ENCODE measurements around the gene PORCN. TPM values are rescaled to one million over a fixed set of nuclear protein-coding genes. Genes with fewer than 3 reads are reported as not detected.

The PORCN gene
- total RNA-seq, 1 donor, result 13.8 TPM

GRCh38 chrX:48530736-48531135 is 21.9 kb downstream of the PORCN start:
- Histone ChIP-seq H3K4me1 (ENCODE audit: insufficient read depth, low read length) (peaks cover 8% of the 10 kb centered on the region), H2AFZ (ENCODE audit: low read length) (no peak overlapping the region), H3K4me2 (ENCODE audit: insufficient read depth, low read length) (no peak overlapping the region), H3K27me3 (ENCODE audit: insufficient read depth, low read length) (no peaks in the 10 kb centered on the region), H3K27ac (ENCODE audit: low read depth, low read length) (peak overlapping the region; percentile 49), H3K79me2 (ENCODE audit: insufficient read depth, low read length) (no peaks in the 10 kb centered on the region), H3K4me3 (ENCODE audit: insufficient read depth, low read length) (no peak overlapping the region), H3K36me3 (ENCODE audit: insufficient read depth, low read length) (peaks cover 11% of the 10 kb centered on the region), H3K9me3 (ENCODE audit: low read depth, low read length) (no peaks in the 10 kb centered on the region), H4K20me1 (ENCODE audit: insufficient read depth, low read length) (no peaks in the 10 kb centered on the region)
- no peak for TF ChIP-seq CTCF (IDR thresholded peaks at IDR 0.05; ENCODE audit: extremely low read depth, low read depth, low read length)
- DNase-seq (ENCODE audit: insufficient read length, low spot score, missing footprints), result no peak

- H3K27ac ChIP-seq (ENCODE audit: low read depth, low read length), result peak overlapping the region; percentile 49
- no peaks in the 10 kb centered on the region for H3K27me3 ChIP-seq (ENCODE audit: insufficient read depth, low read length)
- H3K36me3 ChIP-seq (ENCODE audit: insufficient read depth, low read length), result peaks cover 10% of the 10 kb centered on the region
- H3K9me3 ChIP-seq (ENCODE audit: low read depth, low read length), result no peaks in the 10 kb centered on the region
- H4K20me1 ChIP-seq (ENCODE audit: insufficient read depth, low read length), result no peaks in the 10 kb centered on the region
- no peak overlapping the region for H3K4me2 ChIP-seq (ENCODE audit: insufficient read depth, low read length)
- H3K79me2 ChIP-seq (ENCODE audit: insufficient read depth, low read length), result no peaks in the 10 kb centered on the region
- H3K4me1 ChIP-seq (ENCODE audit: insufficient read depth, low read length), result peaks cover 8% of the 10 kb centered on the region
- peak; percentile 86 for DNase-seq (ENCODE audit: insufficient read length, low spot score, missing footprints)
- peak overlapping the region; percentile 33 for H2AFZ ChIP-seq (ENCODE audit: low read length)
- no peak overlapping the region for H3K4me3 ChIP-seq (ENCODE audit: insufficient read depth, low read length)
- TF ChIP-seq CTCF (IDR thresholded peaks at IDR 0.05; ENCODE audit: extremely low read depth, low read depth, low read length), result no peak
These were observed 22.7 kb downstream of the PORCN start for GRCh38 chrX:48531358-48531959.

DNA sequence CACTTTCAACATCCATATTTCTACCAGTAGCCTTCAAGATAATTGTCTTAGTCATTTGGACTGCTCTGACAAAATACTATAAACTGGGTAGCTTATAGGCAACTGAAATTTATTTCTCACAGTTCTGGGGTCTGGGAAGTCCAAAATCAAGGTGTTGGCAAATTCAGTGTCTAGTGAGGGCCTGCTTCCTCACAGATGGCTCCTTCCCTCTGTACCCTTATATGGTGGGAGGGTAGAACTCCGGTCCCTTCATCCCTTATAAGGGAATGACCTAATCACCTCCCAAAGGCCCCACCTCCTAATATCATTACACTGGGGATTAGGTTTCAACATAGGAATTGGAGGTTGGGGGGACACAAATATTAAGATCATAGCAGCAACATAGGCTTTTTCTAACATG is 23.4 kb downstream of the PORCN start:
- Histone ChIP-seq H2AFZ (ENCODE audit: low read length) (no peak overlapping the region), H3K36me3 (ENCODE audit: insufficient read depth, low read length) (peaks cover 2% of the 10 kb centered on the region), H3K27me3 (ENCODE audit: insufficient read depth, low read length) (no peaks in the 10 kb centered on the region), H3K4me3 (ENCODE audit: insufficient read depth, low read length) (no peak overlapping the region), H4K20me1 (ENCODE audit: insufficient read depth, low read length) (no peaks in the 10 kb centered on the region), H3K79me2 (ENCODE audit: insufficient read depth, low read length) (no peaks in the 10 kb centered on the region), H3K9me3 (ENCODE audit: low read depth, low read length) (no peaks in the 10 kb centered on the region), H3K27ac (ENCODE audit: low read depth, low read length) (peak overlapping the region; percentile 49), H3K4me2 (ENCODE audit: insufficient read depth, low read length) (no peak overlapping the region), H3K4me1 (ENCODE audit: insufficient read depth, low read length) (peaks cover 8% of the 10 kb centered on the region)
- TF ChIP-seq CTCF (IDR thresholded peaks at IDR 0.05; ENCODE audit: extremely low read depth, low read depth, low read length), result no peak
- DNase-seq (ENCODE audit: insufficient read length, low spot score, missing footprints), result no peak

GRCh38 chrX:48533165-48533564 is 24.4 kb downstream of the PORCN start:
- Histone ChIP-seq H3K36me3 (ENCODE audit: insufficient read depth, low read length) (no peaks in the 10 kb centered on the region), H3K4me2 (ENCODE audit: insufficient read depth, low read length) (no peak overlapping the region), H2AFZ (ENCODE audit: low read length) (no peak overlapping the region), H3K9me3 (ENCODE audit: low read depth, low read length) (no peaks in the 10 kb centered on the region), H3K27ac (ENCODE audit: low read depth, low read length) (no peak overlapping the region), H3K79me2 (ENCODE audit: insufficient read depth, low read length) (no peaks in the 10 kb centered on the region), H3K4me1 (ENCODE audit: insufficient read depth, low read length) (peaks cover 14% of the 10 kb centered on the region), H4K20me1 (ENCODE audit: insufficient read depth, low read length) (no peaks in the 10 kb centered on the region), H3K4me3 (ENCODE audit: insufficient read depth, low read length) (no peak overlapping the region), H3K27me3 (ENCODE audit: insufficient read depth, low read length) (no peaks in the 10 kb centered on the region)
- peak; percentile 30 for DNase-seq (ENCODE audit: insufficient read length, low spot score, missing footprints)
- TF ChIP-seq CTCF (IDR thresholded peaks at IDR 0.05; ENCODE audit: extremely low read depth, low read depth, low read length), result no peak

Data from osteoblast (primary cell).